ENCODE results near the gene CXCL17. TPM values are rescaled to one million over a fixed set of nuclear protein-coding genes. Genes with fewer than 3 reads are reported as not detected.
A peak's percentile ranks its signal among the peaks of the same experiment; 100 is the strongest.

The CXCL17 gene
- total RNA-seq, 1 donor from 2014 or later, result 159 TPM

DNA sequence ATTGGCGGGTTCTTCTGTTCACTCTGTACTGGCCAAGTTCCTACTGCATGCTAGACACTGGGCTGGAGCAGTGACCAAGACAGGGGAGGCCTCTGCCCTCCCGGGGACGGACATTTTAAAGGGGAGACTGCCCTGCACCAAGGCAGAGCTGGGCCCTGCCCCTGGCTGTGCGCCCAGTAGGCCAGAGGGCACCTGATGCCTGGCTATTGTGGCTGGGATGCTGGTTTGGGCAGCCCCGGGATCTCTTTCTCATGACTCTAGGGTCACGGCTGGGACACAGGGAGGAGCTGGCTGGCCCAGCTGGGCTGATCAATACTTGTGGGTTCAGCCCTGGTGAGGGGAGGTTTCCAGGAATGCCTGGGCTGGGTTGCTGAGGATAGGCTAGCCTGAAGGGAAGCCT is 33.3 kb downstream of the CXCL17 start:
- DNase-seq (peak; percentile 33), ATAC-seq (no peak)
- TF ChIP-seq, protein P1, sequence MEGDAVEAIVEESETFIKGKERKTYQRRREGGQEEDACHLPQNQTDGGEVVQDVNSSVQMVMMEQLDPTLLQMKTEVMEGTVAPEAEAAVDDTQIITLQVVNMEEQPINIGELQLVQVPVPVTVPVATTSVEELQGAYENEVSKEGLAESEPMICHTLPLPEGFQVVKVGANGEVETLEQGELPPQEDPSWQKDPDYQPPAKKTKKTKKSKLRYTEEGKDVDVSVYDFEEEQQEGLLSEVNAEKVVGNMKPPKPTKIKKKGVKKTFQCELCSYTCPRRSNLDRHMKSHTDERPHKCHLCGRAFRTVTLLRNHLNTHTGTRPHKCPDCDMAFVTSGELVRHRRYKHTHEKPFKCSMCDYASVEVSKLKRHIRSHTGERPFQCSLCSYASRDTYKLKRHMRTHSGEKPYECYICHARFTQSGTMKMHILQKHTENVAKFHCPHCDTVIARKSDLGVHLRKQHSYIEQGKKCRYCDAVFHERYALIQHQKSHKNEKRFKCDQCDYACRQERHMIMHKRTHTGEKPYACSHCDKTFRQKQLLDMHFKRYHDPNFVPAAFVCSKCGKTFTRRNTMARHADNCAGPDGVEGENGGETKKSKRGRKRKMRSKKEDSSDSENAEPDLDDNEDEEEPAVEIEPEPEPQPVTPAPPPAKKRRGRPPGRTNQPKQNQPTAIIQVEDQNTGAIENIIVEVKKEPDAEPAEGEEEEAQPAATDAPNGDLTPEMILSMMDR (IDR thresholded peaks at IDR 0.05), result no peak
- intact Hi-C loops (cut with DNase I), result no loop called here
- H3K36me3 ChIP-seq, result no peaks in the 10 kb centered on the region
- no peak overlapping the region for H3K4me3 ChIP-seq
- H3K27ac ChIP-seq, result no peak overlapping the region
- no peaks in the 10 kb centered on the region for H3K9me3 ChIP-seq
- H3K4me1 ChIP-seq, result no peaks in the 10 kb centered on the region
- no peaks in the 10 kb centered on the region for H3K27me3 ChIP-seq (ENCODE audit: low read depth)

DNA sequence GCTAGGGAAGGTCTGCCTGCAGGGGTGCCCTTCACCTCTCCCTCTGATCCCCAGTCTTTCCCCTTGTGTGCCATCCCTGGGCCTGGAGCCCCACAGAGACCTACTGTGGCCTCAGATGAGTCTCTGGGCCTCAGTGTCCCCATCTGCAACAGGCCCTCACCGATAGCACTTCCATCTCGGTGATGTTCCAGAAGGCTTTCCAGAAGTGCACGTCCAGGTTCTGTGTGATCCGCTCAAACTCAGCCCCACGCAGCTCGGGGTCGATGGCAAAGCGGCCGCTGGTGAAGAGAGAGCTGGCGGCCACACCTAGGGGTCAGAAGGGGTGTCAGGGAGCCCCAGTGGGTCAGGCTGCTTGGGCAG is 35.0 kb downstream of the CXCL17 start:
- H3K27me3 ChIP-seq (ENCODE audit: low read depth), result no peaks in the 10 kb centered on the region
- no peaks in the 10 kb centered on the region for H3K36me3 ChIP-seq
- H3K27ac ChIP-seq, result no peak overlapping the region
- H3K9me3 ChIP-seq, result no peaks in the 10 kb centered on the region
- H3K4me3 ChIP-seq, result no peak overlapping the region
- TF ChIP-seq, protein P1 (IDR thresholded peaks at IDR 0.05), result no peak
- intact Hi-C loops (cut with DNase I), result no loop called here
- no peaks in the 10 kb centered on the region for H3K4me1 ChIP-seq
- no peak for ATAC-seq
- DNase-seq, result no peak

DNA sequence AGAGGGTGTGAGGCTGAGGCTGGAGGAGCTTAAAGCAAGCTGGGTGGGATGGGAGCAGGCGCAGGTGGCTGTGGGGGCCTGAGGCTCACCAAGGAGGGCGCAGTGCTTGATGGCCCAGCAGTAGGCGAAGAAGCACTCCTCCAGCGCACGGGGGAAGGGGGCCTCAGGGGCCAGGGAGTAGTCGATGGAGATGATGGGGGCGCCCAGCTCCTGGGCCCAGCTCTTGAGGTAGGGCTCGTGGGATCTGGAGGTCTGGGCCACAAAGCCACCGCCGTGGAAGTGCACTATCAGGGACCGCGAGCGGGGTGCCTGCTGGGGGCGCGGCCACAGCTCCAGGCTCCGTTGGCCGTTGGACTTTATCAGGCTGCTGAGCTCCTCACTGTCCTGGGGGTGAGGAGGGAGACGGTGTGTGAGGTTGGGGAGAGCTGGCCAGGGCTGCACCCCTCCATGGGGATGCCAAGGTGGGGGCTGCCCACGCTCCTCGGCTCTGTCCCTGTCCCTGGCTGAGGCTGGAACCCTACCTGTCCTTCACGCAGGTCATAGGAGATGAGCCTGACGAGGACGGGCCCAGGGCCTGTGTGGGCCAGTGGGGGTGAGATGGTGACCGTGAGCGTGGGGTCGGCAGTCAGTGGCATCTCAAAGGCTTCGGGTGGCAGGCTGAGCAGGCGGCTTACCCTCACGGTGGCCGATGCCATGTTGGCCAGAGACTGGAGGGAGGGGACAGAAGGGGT is 35.5 kb downstream of the CXCL17 start:
- H3K4me3 ChIP-seq, result no peak overlapping the region
- intact Hi-C loops (cut with DNase I), result no loop called here
- H3K9me3 ChIP-seq, result no peaks in the 10 kb centered on the region
- H3K36me3 ChIP-seq, result no peaks in the 10 kb centered on the region
- H3K4me1 ChIP-seq, result no peaks in the 10 kb centered on the region
- DNase-seq, result no peak
- H3K27me3 ChIP-seq (ENCODE audit: low read depth), result no peaks in the 10 kb centered on the region
- ATAC-seq, result no peak
- TF ChIP-seq, protein P1 (IDR thresholded peaks at IDR 0.05), result no peak
- no peak overlapping the region for H3K27ac ChIP-seq

DNA sequence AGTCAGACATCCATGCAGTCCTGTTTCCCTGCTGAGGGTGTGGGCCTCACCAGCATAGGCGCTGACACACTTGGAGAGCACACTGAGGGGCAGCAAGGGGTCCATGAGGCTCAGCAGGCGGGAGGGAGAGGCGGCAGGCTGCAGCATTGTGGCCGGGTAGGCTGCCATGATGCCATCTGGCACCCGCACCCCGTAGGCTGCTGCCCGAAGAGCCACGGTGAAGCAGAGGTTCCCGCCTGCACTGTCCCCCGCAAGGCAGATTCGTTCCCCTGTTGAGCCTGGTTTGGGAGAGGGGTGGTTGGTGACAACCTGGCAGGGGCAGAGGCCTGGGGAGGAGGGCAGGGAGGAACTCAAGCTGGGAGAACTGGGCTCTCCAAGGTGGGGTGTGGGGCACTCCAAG is 36.6 kb downstream of the CXCL17 start:
- Histone ChIP-seq H3K27ac (no peak overlapping the region), H3K4me1 (peaks cover 4% of the 10 kb centered on the region), H3K27me3 (ENCODE audit: low read depth) (no peaks in the 10 kb centered on the region), H3K4me3 (no peak overlapping the region), H3K9me3 (no peaks in the 10 kb centered on the region), H3K36me3 (no peaks in the 10 kb centered on the region)
- no peak for ATAC-seq
- no peak for DNase-seq
- TF ChIP-seq, protein P1 (IDR thresholded peaks at IDR 0.05), result no peak
- intact Hi-C loops (cut with DNase I), result no loop called here

DNA sequence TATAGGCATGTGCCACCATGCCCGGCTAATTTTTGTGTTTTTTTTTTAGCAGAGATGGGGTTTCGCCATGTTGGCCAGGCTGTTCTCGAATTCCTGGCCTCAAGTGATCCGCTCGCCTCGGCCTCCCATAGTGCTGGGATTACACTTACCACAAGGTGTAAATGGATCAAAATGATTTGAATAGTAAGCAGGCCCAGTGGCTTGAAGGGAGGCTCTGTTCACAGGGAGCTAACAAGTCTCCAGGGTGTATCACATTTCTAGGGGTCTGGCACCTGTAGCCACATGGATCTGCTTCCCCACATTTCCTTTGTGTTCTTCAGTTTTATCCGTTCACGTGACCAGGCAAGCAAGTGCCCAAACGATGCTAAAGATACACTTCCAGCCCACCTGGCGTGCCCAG is 39.2 kb downstream of the CXCL17 start:
- ATAC-seq, result no peak
- Histone ChIP-seq H3K27me3 (ENCODE audit: low read depth) (no peaks in the 10 kb centered on the region), H3K9me3 (no peaks in the 10 kb centered on the region), H3K4me3 (no peak overlapping the region), H3K4me1 (peaks cover 9% of the 10 kb centered on the region), H3K27ac (no peak overlapping the region), H3K36me3 (no peaks in the 10 kb centered on the region)
- intact Hi-C loops (cut with DNase I), result no loop called here
- DNase-seq, result no peak
- TF ChIP-seq, protein P1 (IDR thresholded peaks at IDR 0.05), result no peak
